OCI-LY7 (cell line): Measurements from ENCODE around the gene NELL1.

Source experiments
- CTCF ChIP-seq: fragments of 200-600 bp; sonication (generic); conservative IDR thresholded peaks from 2 replicates; pipeline ENCODE4 v1.5.1; 2014; ENCODE audit warnings: mild to moderate bottlenecking, antibody characterized with exemption, low read length, moderate library complexity, mixed read lengths
- EZH2phosphoT487 ChIP-seq: fragments of 200-600 bp; sonication (generic); IDR thresholded peaks from 2 replicates; pipeline ENCODE4 v1.6.1; 2018; ENCODE audit warnings: low read depth, borderline replicate concordance, mild to moderate bottlenecking, mixed run types, antibody characterized with exemption, low read length, moderate library complexity, mixed read lengths

DNA sequence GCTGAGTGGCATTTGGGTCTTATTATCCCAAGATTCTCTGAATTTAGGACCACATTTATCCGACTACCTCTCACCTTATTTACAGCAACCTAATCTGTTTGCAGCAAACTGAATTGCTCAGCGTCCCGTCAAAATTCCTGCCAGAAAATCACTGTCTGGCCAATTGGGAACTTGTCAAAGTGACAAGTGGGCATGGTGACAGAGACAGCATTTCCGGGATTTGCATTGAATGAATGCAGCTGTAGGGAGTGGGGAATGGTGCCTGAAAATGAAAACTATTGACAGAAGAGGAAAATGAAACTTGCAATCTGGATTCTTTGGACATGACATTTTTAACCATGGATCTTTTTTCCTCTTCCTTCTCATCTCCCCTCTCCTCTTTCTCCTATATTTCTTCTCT, 113.8 kb downstream of the NELL1 start:
- TF ChIP-seq CTCF (no peak), EZH2phosphoT487 (no peak)
